Fibroblast of skin of scalp (primary cell): ENCODE measurements around the gene UBA1.
"Not testable (repeated sequence)": the region's sequence is repeated elsewhere in the genome, so short reads cannot be mapped to it uniquely, and the experiment has no call there.

Source experiments
- DNase-seq: peaks from one replicate; pipeline ENCODE4 v3.0.0-alpha.2; 2013

The UBA1 gene

DNA sequence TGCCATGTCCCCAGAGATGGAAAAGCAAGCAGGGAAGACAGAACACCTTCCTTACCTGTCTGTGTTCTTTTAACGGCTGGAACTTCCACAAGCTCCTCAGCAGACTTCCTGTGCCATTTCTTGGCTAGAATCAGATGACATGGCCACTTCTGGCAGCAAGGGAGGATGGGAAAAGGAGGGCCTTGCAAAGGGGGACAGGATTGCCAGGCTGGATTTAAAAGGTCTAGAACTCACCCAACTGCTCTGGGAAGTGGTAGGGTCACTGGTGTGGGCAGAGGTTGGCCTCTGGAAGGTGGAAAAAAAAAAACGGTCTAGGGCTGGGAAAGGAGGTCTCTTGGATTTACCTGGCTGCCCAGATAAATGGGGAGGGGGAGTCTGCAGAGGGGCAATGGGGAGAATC is 37.5 kb downstream of the UBA1 start:
- no peak for DNase-seq

DNA sequence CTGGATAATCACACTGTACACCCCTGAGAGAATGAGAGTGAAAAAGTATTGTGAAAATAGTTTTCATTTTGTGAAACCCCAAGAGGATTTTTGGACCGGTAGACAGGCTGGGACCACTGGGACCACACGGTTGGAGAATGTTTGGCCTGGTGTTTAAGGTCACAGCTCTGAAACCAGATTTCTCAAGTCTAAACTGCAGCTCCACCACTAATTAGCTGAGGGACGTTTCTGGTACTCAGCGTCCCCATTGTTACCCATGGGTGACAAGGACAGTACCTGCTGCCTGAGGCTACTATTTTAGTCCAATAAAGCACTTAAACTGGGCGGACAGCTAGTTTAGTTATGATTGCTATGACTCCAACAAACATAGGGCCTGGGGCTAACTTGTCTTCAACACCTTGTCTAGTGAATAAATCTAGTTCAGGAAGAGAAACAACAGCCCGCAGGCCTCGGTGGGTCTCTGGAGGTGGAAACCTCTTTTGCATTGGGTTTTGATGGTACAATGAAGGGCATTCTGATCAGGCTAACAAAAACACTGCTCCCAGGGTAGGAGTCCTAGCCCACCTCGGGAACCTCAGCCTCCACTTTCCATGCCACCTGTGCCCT is 38.7 kb downstream of the UBA1 start:
- DNase-seq, result no peak

DNA sequence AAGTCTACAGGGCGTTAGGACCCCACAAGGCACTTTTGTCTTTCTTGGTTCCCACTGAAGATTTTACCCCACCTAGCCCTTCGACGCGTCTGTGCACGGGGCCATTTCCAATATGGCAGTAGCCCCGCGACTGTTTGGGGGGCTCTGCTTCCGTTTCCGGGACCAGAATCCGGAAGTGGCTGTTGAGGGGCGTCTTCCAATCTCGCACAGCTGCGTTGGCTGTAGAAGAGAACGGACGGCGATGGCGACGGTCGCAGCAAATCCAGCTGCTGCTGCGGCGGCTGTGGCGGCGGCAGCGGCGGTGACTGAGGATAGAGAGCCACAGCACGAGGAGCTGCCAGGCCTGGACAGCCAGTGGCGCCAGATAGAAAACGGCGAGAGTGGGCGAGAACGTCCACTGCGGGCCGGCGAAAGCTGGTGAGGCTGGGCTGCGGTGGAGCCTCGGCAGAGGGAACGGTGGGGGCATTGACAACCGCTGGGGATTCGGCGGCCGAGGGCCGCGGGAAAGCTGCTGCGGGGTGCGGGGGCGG is 39.2 kb downstream of the UBA1 start, which contains the start of gene USP11:
USP11 (plus strand) TSS at position 207 of the 530 bp plus-strand sequence; CDS start at position 242, 35 bp downstream.
- DNase-seq, result peak; percentile 63

DNA sequence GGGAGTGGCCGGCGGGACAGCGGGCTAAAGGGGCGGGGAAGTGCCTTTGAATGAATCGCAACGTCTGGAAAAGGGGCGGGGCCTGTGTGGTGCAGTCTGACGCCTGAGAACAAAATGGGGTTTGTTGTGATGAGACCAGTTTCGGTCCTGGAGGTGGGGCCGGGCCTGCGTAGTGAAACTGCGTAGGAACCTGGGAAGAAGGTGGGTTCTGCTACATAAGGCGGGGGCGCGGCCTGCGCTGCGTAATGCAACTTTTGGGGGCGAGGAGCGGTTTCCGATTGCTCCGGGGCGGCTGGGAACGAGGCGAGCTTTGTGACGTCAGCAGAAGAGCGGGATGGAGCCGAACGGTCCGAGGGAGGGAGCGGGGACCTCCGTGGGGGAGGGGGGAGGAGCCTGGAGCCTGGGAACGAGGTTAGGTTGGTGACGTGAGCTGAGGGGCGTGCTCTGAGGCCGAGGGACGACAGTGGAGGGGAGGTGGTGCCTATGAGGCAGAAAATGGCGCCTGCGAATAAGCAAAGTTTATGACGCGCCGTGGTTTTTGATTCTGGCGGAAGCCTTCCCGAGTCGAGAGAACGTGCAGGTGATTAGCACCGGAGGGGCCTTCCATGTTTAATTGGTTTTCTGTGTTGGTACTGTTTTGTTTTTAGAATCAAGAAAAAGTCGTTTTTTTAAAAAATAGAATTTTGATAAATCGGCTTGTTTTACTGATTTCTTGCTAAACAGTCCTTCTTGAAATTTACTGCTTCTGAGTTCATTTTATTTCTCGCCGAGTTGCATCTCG is 39.9 kb downstream of the UBA1 start:
- DNase-seq, result peak; percentile 94

DNA sequence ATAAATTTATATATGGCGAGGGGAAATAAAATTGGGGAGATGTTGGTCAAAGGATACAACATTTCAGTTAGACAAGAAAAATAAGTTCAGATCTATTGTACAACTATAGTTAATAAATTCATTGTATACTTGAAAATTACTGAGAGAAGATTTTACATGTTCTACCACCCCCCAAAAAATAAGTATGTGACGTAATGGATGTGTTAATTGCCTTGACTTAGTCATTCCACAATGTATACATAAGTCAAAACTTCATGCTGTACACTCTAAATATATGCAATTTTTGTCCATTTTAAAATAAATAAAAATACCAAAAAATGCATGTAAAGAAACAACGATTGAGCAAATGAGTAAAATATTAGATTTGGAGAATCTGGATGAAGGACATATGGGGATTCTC is 41.0 kb downstream of the UBA1 start:
- DNase-seq, result no peak

DNA sequence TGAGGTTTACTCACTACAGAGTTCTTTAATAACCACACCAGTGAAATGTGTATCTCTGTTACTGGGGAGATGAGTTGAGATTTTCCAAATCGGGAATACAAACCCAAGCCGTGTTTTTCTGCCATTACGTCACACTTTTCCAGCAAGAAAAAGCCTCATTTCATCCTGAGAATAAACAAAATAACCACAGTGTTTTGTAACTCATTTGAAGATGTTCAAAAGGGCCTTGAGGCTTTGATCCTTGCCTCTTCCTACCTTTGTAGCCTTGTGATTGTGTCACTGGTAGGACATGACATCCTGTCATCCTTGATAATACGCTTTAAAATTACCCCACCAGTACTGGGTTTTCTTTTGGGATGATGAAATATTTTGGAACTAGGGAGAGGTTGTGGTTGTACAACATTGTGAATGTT is 42.1 kb downstream of the UBA1 start:
- no peak for DNase-seq

DNA sequence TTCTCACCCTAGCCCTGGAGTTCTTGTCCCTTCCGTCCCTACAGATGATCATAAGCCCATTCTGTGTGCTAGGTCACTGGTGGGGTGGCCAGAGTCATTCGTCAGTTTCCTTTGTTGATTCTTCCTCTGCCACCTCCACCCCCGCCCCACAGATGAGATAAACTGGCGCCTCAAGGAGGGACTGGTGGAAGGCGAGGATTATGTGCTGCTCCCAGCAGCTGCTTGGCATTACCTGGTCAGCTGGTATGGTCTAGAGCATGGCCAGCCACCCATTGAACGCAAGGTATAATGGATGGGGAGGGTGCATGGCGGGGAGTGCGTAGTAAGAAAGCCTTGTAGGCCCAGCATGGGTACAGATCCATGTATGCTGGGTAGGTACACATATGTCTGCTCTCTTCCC is 45.6 kb downstream of the UBA1 start:
- DNase-seq, result no peak

DNA sequence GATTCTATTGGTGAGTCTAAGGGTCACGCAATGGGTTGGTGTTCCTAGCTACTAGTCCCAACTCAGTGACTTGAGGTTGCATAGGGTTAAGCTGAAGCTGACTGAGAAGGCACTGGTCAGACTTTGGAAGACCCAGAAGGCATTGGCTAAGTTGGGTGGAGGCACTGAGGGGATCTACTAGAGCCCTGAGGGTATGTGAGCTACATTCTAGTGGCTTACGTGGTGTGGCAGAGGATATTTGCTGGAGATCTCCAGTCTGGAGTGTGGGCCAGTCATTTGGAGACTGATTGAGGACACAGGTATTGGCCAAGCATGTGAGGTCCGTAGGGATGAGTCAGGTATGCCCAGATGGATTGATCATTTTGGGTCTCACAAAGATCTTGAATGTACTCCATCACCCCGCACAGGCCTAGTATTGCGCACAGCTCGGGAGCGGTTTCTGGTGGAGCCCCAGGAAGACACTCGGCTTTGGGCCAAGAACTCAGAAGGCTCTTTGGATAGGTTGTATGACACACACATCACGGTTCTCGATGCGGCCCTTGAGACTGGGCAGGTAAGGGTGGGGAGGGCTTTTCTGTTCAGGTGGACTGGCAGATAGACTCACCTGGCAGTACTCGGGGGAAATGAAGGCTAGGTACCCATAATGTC is 46.4 kb downstream of the UBA1 start:
- DNase-seq, result no peak

DNA sequence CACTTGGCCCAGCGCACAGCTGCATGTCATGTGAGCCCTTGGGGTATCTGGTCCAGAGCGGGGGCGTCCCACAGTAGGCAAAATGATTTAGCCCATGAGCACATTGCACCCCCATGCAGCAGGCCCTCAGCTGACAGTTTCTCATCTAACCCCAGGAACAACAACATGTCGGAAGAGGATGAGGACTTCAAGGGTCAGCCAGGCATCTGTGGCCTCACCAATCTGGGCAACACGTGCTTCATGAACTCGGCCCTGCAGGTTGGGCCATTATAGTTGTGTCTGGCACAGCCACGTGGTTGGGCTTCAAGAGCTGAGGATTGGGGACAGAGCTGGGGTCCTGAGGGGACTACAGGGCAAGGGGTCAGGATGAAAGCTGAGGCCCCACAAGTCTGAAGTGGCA is 47.0 kb downstream of the UBA1 start:
- DNase-seq, result no peak

DNA sequence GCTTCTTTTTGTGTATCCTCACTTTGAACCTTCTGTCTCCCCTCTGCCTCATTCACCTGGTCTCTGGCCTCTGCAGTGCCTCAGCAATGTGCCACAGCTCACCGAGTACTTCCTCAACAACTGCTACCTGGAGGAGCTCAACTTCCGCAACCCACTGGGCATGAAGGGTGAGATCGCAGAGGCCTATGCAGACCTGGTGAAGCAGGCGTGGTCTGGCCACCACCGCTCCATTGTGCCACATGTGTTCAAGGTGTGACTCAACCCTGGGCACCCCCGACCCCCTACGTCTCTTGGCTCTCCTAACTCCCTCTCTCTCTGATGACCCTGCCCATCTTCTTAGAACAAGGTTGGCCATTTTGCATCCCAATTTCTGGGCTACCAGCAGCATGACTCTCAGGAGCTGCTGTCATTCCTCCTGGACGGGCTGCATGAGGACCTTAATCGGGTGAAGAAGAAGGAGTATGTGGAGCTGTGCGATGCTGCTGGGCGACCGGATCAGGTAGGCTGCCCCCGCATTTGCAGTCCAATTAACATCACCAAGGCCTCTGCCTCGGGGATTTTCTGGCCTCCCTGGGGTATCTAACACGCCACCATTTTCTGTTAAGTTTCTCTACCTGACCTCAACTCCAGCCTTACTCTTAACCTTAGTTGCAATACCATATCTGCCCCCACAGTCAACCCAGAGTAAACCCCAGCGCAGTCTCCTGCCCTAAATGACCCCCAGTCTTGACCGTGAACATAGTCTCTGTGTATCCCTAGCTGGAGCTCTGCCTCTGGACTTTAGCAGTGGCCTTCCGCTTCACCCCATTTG is 47.8 kb downstream of the UBA1 start:
- no peak for DNase-seq

DNA sequence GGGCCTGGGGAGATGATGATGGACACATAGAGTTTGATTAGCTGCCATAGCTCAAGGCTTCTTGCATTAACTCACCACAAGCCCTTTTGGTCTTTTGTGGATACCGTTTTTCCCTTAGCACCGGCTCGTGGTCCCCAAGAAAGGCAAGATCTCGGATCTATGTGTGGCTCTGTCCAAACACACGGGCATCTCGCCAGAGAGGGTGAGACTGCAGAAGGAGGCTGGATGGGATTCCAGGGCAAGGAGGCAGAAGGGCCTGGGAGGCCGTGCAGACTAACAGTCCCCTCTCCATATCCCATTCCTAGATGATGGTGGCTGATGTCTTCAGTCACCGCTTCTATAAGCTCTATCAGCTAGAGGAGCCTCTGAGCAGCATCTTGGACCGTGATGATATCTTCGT is 48.7 kb downstream of the UBA1 start:
- no peak for DNase-seq

DNA sequence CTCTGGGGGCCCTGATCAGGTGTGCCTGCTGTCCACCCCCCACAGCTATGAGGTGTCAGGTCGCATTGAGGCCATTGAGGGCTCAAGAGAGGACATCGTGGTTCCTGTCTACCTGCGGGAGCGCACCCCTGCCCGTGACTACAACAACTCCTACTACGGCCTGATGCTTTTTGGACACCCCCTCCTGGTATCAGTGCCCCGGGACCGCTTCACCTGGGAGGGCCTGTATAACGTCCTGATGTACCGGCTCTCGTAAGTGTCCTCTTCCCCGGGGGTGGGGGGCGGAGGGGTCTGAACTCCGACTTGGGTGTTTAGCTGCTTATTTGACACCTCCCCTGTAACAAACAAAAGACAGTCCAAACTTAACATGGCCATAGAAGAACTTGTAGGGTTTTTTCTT is 49.7 kb downstream of the UBA1 start:
- DNase-seq, result no peak

DNA sequence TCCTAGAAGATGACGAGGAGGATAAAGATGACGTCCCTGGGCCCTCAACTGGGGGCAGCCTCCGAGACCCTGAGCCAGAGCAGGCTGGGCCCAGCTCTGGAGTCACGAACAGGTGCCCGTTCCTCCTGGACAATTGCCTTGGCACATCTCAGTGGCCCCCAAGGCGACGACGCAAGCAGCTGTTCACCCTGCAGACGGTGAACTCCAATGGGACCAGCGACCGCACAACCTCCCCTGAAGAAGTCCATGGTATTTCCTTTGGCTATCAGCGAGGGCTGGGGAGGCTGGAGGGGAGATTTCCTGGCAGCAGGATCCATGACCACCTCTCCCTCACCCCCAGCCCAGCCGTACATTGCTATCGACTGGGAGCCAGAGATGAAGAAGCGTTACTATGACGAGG is 51.0 kb downstream of the UBA1 start:
- DNase-seq, result no peak

DNA sequence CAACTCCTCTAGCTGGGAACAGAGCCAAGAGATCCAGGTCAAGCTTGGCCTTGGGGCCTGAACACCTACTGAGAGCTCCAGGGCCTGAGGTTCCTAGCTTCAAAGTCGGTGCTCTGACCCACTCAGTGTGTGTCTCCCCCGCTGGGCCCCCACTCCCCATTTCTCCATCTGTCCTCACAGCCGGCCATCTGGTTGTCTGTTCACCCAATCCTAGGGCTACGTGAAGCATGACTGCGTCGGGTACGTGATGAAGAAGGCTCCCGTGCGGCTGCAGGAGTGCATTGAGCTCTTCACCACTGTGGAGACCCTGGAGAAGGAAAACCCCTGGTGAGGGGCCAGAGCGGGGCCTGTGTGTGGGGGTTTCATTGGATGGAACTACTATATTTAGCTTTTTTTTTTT is 51.5 kb downstream of the UBA1 start:
- DNase-seq, result no peak

DNA sequence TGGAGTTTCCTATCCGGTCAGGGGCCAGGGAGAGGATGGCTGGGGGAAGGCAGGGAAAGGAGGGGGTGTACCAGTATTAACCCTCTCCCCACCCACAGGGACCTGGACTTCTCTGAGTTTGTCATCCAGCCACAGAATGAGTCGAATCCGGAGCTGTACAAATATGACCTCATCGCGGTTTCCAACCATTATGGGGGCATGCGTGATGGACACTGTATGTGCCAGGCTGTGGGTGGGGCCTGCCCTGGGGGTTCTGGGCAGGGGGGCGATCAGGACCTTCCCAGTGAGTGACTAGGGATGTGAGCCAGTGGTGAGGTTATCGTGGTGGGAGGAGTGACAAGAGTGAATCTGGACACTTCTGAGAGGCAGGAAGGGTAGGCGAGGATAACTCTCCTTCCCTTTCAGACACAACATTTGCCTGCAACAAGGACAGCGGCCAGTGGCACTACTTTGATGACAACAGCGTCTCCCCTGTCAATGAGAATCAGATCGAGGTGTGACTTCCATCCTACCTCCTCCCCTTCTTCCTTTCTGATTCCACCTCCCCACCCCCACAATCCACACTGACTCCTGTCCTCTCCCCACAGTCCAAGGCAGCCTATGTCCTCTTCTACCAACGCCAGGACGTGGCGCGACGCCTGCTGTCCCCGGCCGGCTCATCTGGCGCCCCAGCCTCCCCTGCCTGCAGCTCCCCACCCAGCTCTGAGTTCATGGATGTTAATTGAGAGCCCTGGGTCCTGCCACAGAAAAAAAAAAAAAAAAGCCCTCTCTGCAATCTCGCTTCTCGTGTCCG is 53.8 kb downstream of the UBA1 start:
- DNase-seq, result peak; percentile 49

DNA sequence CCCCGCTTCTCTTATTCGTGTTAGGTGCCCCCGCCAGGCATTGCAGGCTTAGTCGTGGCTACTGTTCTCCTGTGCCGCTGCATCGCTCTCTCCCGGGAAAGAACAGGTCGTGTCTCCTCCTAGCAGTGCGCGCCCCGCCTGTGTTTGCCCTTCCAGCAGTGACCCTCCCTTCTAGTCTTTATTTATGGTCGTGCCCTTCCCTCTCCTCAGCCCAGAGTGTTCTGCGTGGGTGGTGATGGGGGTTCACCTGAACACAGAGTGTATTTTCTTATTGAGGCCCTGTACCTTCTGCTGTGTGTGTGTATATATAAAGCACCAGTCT is 54.3 kb downstream of the UBA1 start:
- no peak for DNase-seq

DNA sequence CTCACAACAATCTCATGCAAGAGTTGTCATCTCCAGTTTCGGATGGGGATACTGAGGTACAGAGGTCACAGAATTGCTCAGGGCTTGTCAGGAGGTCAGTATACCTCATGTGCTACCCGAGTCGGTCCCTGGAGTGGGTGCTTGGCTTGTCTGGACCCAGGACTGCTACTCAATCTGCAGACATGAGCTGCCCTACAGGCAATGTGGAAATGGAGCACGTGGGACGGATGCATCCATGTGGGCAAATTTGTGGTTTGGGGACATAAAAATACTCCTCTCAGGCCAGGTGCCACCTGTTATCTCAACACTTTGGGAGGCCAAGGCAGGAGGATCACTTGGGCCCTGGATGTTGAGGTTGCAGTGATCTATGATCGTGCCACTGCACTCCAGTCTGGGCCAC is 54.9 kb downstream of the UBA1 start:
- DNase-seq, result no peak

DNA sequence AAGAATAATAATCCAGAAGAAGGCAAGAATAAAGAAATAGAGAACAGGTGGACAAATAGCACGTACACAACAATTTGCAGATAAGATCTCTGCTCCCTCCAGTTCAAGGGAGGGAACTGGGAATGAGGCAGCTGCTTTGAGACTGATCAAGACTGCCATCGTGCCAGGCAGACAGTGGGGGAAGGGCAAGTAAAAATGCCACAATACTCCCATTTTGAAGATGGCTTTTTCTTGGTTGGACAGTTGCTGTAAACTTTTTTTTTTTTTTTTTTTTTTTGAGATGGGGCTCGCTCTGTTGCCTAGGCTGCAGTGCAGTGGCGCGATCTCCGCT is 56.4 kb downstream of the UBA1 start:
- DNase-seq, result no peak

DNA sequence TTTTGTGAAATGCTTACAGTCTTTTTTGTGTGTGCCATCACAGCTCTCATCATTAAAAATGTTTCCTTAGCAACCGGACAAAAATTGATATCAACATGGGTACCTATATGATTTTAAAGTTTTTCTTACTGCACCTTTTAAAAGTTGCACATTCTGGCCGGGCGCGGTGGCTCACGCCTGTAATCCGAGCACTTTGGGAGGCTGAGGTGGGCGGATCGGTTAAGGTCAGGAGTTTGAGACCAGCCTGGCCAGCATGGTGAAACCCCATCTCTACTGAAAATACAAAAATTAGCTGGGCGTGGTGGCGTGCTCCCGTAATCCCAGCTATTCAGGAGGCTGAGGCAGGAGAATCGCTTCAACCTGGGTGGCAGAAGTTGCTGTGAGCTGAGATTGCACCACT is 64.0 kb downstream of the UBA1 start:
- not testable (repeated sequence) for DNase-seq
